Vagina (tissue), 2 donors: ENCODE measurements around the gene PPP2R5E.

Source experiments
- CTCF ChIP-seq, 3 experiments: fragments of 450-650 bp in 2 of 3; fragments of 200-600 bp in 1 of 3; sonication (generic) in 1 of 3; IDR thresholded peaks; one replicate each; pipeline ENCODE4 v1.5.1; 2017 to 2019; ENCODE audit warnings: antibody characterized with exemption in 3 of 3, mild to moderate bottlenecking in 2 of 3, moderate library complexity in 2 of 3
- POLR2A ChIP-seq, 2 donors: fragments of 450-650 bp; IDR thresholded peaks; one replicate each; pipeline ENCODE4 v1.6.1; 2017; ENCODE audit warnings: antibody characterized with exemption in 2 of 2, mild to moderate bottlenecking in 2 of 2, moderate library complexity in 2 of 2

- TF ChIP-seq CTCF (IDR thresholded peaks at IDR 0.05) (no peak), POLR2A (IDR thresholded peaks at IDR 0.05) (no peak)
These were observed 88.7 kb downstream of the PPP2R5E start for GRCh38 chr14:63454436-63454835.
